ENCODE results near the gene KLHL36. TPM values are rescaled to one million over a fixed set of nuclear protein-coding genes. Genes with fewer than 3 reads are reported as not detected.

KLHL36 gene
- total and polyA plus RNA-seq, 8 donors, result 18.1 to 41.5 (median 26.5) TPM

GRCh38 chr16:84673203-84673535, 24.9 kb downstream of the KLHL36 start:
- TF ChIP-seq, protein P1, sequence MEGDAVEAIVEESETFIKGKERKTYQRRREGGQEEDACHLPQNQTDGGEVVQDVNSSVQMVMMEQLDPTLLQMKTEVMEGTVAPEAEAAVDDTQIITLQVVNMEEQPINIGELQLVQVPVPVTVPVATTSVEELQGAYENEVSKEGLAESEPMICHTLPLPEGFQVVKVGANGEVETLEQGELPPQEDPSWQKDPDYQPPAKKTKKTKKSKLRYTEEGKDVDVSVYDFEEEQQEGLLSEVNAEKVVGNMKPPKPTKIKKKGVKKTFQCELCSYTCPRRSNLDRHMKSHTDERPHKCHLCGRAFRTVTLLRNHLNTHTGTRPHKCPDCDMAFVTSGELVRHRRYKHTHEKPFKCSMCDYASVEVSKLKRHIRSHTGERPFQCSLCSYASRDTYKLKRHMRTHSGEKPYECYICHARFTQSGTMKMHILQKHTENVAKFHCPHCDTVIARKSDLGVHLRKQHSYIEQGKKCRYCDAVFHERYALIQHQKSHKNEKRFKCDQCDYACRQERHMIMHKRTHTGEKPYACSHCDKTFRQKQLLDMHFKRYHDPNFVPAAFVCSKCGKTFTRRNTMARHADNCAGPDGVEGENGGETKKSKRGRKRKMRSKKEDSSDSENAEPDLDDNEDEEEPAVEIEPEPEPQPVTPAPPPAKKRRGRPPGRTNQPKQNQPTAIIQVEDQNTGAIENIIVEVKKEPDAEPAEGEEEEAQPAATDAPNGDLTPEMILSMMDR (IDR thresholded peaks at IDR 0.05), result no peak
- no peak overlapping the region for H3K4me3 ChIP-seq
- H3K27ac ChIP-seq, result no peak overlapping the region
- FAIRE-seq (no peak), ATAC-seq (no peak), DNase-seq (no peak)
- H3K9me3 ChIP-seq, result no peaks in the 10 kb centered on the region
- no peaks in the 10 kb centered on the region for H3K4me1 ChIP-seq
- H3K36me3 ChIP-seq, result no peaks in the 10 kb centered on the region
- no peaks in the 10 kb centered on the region for H3K27me3 ChIP-seq
- WGBS, 2 donors, result 88 to 96% methylated on average over 3 of the region's 3 CpGs
- intact Hi-C loops (cut with DNase I), result loop anchor here in 2 of 3 donors (10.0 kb wide), 2 partner anchors 52 to 62 kb away; no protein-coding TSS in a partner anchor

GRCh38 chr16:84673561-84673960, 25.2 kb downstream of the KLHL36 start:
- Histone ChIP-seq H3K9me3 (no peaks in the 10 kb centered on the region), H3K36me3 (no peaks in the 10 kb centered on the region), H3K4me3 (no peak overlapping the region), H3K4me1 (no peaks in the 10 kb centered on the region), H3K27me3 (no peaks in the 10 kb centered on the region), H3K27ac (no peak overlapping the region)
- 83 to 84% methylated on average over 3 of the region's 3 CpGs for WGBS, 2 donors
- no peak for ATAC-seq
- TF ChIP-seq, protein P1 (IDR thresholded peaks at IDR 0.05), result no peak
- FAIRE-seq, result no peak
- intact Hi-C loops (cut with DNase I), result loop anchor here in 2 of 3 donors (10.0 kb wide), 2 partner anchors 51 to 61 kb away; no protein-coding TSS in a partner anchor
- no peak for DNase-seq

DNA sequence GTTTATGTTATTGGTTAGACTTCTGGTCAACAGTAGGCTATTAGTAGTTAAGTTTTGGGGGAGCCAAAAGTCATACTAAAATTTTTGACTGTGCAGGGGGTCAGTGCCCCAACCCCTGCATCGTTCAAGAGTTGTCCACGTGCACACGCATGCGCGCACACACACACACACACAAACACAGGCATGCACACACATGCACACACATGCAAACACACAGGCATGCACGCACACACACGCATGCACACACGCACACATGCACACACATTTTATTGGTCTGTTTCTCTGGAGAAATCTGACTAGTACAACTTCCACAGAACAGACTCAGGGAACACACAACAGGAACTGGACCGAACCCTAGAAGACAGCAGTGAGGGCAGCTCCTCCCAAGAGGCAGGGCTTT, 27.1 kb downstream of the KLHL36 start:
- H3K36me3 ChIP-seq, result no peaks in the 10 kb centered on the region
- H3K4me3 ChIP-seq, result no peak overlapping the region
- H3K4me1 ChIP-seq, result no peaks in the 10 kb centered on the region
- FAIRE-seq (no peak), DNase-seq (no peak), ATAC-seq (no peak)
- TF ChIP-seq, protein P1 (IDR thresholded peaks at IDR 0.05), result no peak
- no peaks in the 10 kb centered on the region for H3K27me3 ChIP-seq
- no peak overlapping the region for H3K27ac ChIP-seq
- WGBS, 2 donors, result 78 to 93% methylated on average over 9 of the region's 9 CpGs
- intact Hi-C loops (cut with DNase I), result loop anchor here in 2 of 3 donors (10.0 kb wide), 2 partner anchors 49 to 59 kb away; no protein-coding TSS in a partner anchor
- no peaks in the 10 kb centered on the region for H3K9me3 ChIP-seq

DNA sequence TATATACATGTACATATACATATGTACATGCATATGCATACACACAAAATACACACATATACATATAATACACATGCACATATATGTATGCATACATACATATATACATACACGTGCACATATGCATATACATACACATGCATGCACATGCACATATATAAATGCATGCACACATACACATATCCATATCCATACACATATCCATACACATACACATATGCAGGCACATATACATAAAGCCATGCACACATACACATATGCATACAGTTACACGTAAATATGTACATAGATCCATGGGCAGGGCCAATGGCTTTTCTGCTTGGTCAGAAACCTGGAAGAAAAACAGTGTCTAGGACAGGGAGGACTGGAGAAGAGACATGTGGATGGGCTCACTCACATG, 27.6 kb downstream of the KLHL36 start:
- WGBS, 2 donors, result 83 to 85% methylated on average over 2 of the region's 2 CpGs
- Histone ChIP-seq H3K4me1 (no peaks in the 10 kb centered on the region), H3K4me3 (no peak overlapping the region), H3K36me3 (no peaks in the 10 kb centered on the region), H3K27me3 (no peaks in the 10 kb centered on the region), H3K27ac (no peak overlapping the region), H3K9me3 (no peaks in the 10 kb centered on the region)
- TF ChIP-seq, protein P1 (IDR thresholded peaks at IDR 0.05), result no peak
- FAIRE-seq (no peak), ATAC-seq (no peak), DNase-seq (no peak)
- intact Hi-C loops (cut with DNase I), result loop anchor here in 2 of 3 donors (10.0 kb wide), 2 partner anchors 49 to 59 kb away; no protein-coding TSS in a partner anchor

- H3K27me3 ChIP-seq, result no peaks in the 10 kb centered on the region
- TF ChIP-seq, protein P1 (IDR thresholded peaks at IDR 0.05), result no peak
- H3K4me3 ChIP-seq, result no peak overlapping the region
- intact Hi-C loops (cut with DNase I), result loop anchor here in 2 of 3 donors (10.0 kb wide), 2 partner anchors 48 to 58 kb away; no protein-coding TSS in a partner anchor
- H3K36me3 ChIP-seq, result no peaks in the 10 kb centered on the region
- no peak overlapping the region for H3K27ac ChIP-seq
- DNase-seq, result no peak
- no peaks in the 10 kb centered on the region for H3K9me3 ChIP-seq
- no peak for FAIRE-seq
- no peak for ATAC-seq
- WGBS, 2 donors, result 57 to 73% methylated on average over 14 of the region's 14 CpGs
- no peaks in the 10 kb centered on the region for H3K4me1 ChIP-seq
These were observed 28.9 kb downstream of the KLHL36 start for GRCh38 chr16:84677017-84677803.
